A549 (cell line): ENCODE measurements around the gene HNRNPA3. TPM values are rescaled to one million over a fixed set of nuclear protein-coding genes. Genes with fewer than 3 reads are reported as not detected.

Source experiments
- ATAC-seq, 2 experiments: fragments of 200-7000 bp in 1 of 2; fragments of >200 bp in 1 of 2; cut with Nextera tagmentation in 1 of 2; cut with Tn5 transposase in 1 of 2; 3 replicates each; pipeline versions ENCODE4 v1.8.0 to v1.9.1; 2018 to 2020; ENCODE audit warnings: mild to moderate bottlenecking in 1 of 2, moderate library complexity in 1 of 2
- CTCF ChIA-PET: fragments of 300-600 bp; sonication (Branson Sonifier 250); formaldehyde crosslinking; extraction: SDS; loops from one replicate; lab custom pipeline; 2021; ENCODE audit warnings: antibody characterized with exemption, inconsistent platforms; lab: Yijun Ruan, JAX
- POLR2A ChIA-PET: fragments of 350-600 bp; formaldehyde crosslinking; extraction: SDS; loops from one replicate; lab custom pipeline; 2021; ENCODE audit warnings: antibody characterized with exemption, inconsistent platforms; lab: Yijun Ruan, JAX
- DNase-seq, 2 experiments: peaks; one replicate each; pipeline versions ENCODE4 v3.0.0 to v3.0.0-alpha.2; 2011 to 2016; ENCODE audit warnings: low read depth in 1 of 2, low spot score in 1 of 2
- FAIRE-seq: peaks from 2 replicates; lab custom pipeline; 2011; peaks lifted over from hg19 to GRCh38; lab: Jason Lieb, UNC
- H3K27ac ChIP-seq, 2 experiments: fragments of >200 bp; sonication (Bioruptor Twin); formaldehyde crosslinking; 3 replicates each; pipeline ENCODE4 v1.5.1; 2016 to 2017
- H3K4me1 ChIP-seq: fragments of >200 bp; sonication (Bioruptor Twin); formaldehyde crosslinking; 3 replicates; pipeline ENCODE4 v1.6.1; 2016
- H3K4me2 ChIP-seq: fragments of >200 bp; sonication (Bioruptor Twin); formaldehyde crosslinking; 3 replicates; pipeline ENCODE4 v1.6.1; 2016
- H3K4me3 ChIP-seq: fragments of >200 bp; sonication (Bioruptor Twin); formaldehyde crosslinking; 3 replicates; pipeline ENCODE4 v1.5.1; 2016
- H3K9me3 ChIP-seq: fragments of >200 bp; sonication (Bioruptor Twin); formaldehyde crosslinking; 3 replicates; pipeline ENCODE4 v1.6.1; 2016
- BCL3 ChIP-seq: fragments of >200 bp; sonication (Bioruptor Twin); formaldehyde crosslinking; IDR thresholded peaks from 3 replicates; pipeline ENCODE4 v1.6.1; 2016
- CBX8 ChIP-seq: fragments of 200-600 bp; sonication (generic); IDR thresholded peaks from 2 replicates; pipeline ENCODE4 v1.6.1; 2016
- CEBPB ChIP-seq, 2 experiments: fragments of >200 bp in 1 of 2; sonication (Bioruptor Twin) in 1 of 2; formaldehyde crosslinking in 1 of 2; IDR thresholded peaks; 2 replicates each; pipeline ENCODE4 v1.6.1; 2012 to 2016
- CHD2 ChIP-seq: fragments of 150-350 bp; IDR thresholded peaks from 2 replicates; pipeline ENCODE4 v1.6.1; 2014; ENCODE audit warnings: low read length; ENCODE audit not compliant: partially characterized antibody
- CHD4 ChIP-seq: fragments of 200-600 bp; sonication (generic); IDR thresholded peaks from 2 replicates; pipeline ENCODE4 v1.6.1; 2016; ENCODE audit warnings: antibody characterized with exemption, mild to moderate bottlenecking, borderline replicate concordance
- FOSB ChIP-seq: fragments of 250-450 bp; sonication (Bioruptor Pico); IDR thresholded peaks from 2 replicates; pipeline ENCODE4 v1.5.0; 2020; ENCODE audit warnings: mild to moderate bottlenecking, moderate library complexity
- FOSL2 ChIP-seq, 2 experiments: fragments of 450-650 bp in 1 of 2; fragments of >200 bp in 1 of 2; sonication (Bioruptor Twin) in 1 of 2; formaldehyde crosslinking; IDR thresholded peaks; 2 replicates each; pipeline versions ENCODE4 v1.5.0 to v1.6.1; 2016 to 2020; ENCODE audit warnings: mild to moderate bottlenecking in 1 of 2, moderate library complexity in 1 of 2
- FOXS1 ChIP-seq: fragments of 250-450 bp; sonication (Bioruptor Pico); IDR thresholded peaks from 2 replicates; pipeline ENCODE4 v1.5.0; 2020; ENCODE audit warnings: mild to moderate bottlenecking, moderate library complexity
- JUN ChIP-seq, 2 experiments: fragments of >200 bp; sonication (Bioruptor Twin); formaldehyde crosslinking; IDR thresholded peaks; 2 replicates in 1 of 2; 3 replicates in 1 of 2; pipeline ENCODE4 v1.6.1; 2016 to 2017
- JUNB ChIP-seq: fragments of >200 bp; sonication (Bioruptor Twin); formaldehyde crosslinking; IDR thresholded peaks from 2 replicates; pipeline ENCODE4 v1.6.1; 2016
- KDM1A ChIP-seq: fragments of 200-600 bp; sonication (generic); IDR thresholded peaks from 2 replicates; pipeline ENCODE4 v1.6.1; 2016; ENCODE audit warnings: low read depth, mild to moderate bottlenecking
- MAFK ChIP-seq: fragments of 450-650 bp; IDR thresholded peaks from 2 replicates; pipeline ENCODE4 v1.6.1; 2014; ENCODE audit not compliant: partially characterized antibody
- MAX ChIP-seq: IDR thresholded peaks from 2 replicates; pipeline ENCODE4 v1.6.1; 2012
- MAZ ChIP-seq: fragments of 150-350 bp; IDR thresholded peaks from 2 replicates; pipeline ENCODE4 v1.6.1; 2014; ENCODE audit warnings: antibody characterized with exemption, low read depth, low read length, borderline replicate concordance
- MYC ChIP-seq: IDR thresholded peaks from 2 replicates; pipeline ENCODE4 v1.6.1; 2012; ENCODE audit warnings: mild to moderate bottlenecking, inconsistent platforms, low read length, improper control_type of control experiment, borderline replicate concordance
- PBX3 ChIP-seq: IDR thresholded peaks from 2 replicates; pipeline ENCODE4 v1.6.1; 2012
- PHF8 ChIP-seq: fragments of 200-600 bp; sonication (generic); IDR thresholded peaks from 2 replicates; pipeline ENCODE4 v1.6.1; 2016; ENCODE audit warnings: low read depth, mild to moderate bottlenecking, antibody characterized with exemption, moderate library complexity, borderline replicate concordance
- POLR2AphosphoS2 ChIP-seq: conservative IDR thresholded peaks from 2 replicates; pipeline ENCODE4 v1.6.1; 2012; ENCODE audit warnings: low read length, improper control_type of control experiment, inconsistent platforms
- RAD21 ChIP-seq, 2 experiments: fragments of >200 bp in 1 of 2; sonication (Bioruptor Twin) in 1 of 2; formaldehyde crosslinking in 1 of 2; IDR thresholded peaks in 1 of 2; conservative IDR thresholded peaks in 1 of 2; 2 replicates in 1 of 2; 3 replicates in 1 of 2; pipeline ENCODE4 v1.6.1; 2012 to 2018; ENCODE audit warnings: inconsistent platforms in 1 of 2
- RNF2 ChIP-seq: fragments of 200-600 bp; sonication (generic); IDR thresholded peaks from 2 replicates; pipeline ENCODE4 v1.6.1; 2016; ENCODE audit warnings: low read depth, mild to moderate bottlenecking, antibody characterized with exemption, moderate library complexity, borderline replicate concordance
- TFCP2L1 ChIP-seq: fragments of 250-450 bp; sonication (Bioruptor Pico); IDR thresholded peaks from 2 replicates; pipeline ENCODE4 v1.5.0; 2021; ENCODE audit warnings: mild to moderate bottlenecking
- TP53 ChIP-seq: fragments of 250-450 bp; sonication (Bioruptor Pico); IDR thresholded peaks from 2 replicates; pipeline ENCODE4 v1.5.0; 2021; ENCODE audit warnings: mild to moderate bottlenecking, moderate library complexity
- ZNF302 ChIP-seq: fragments of 250-450 bp; sonication (Bioruptor Pico); IDR thresholded peaks from 2 replicates; pipeline ENCODE4 v1.9.0; 2021; ENCODE audit warnings: inconsistent platforms, mild to moderate bottlenecking, moderate library complexity
- WGBS: methylation state at CpG from one replicate; pipeline ENCODE4 v1.1.6; 2017; ENCODE audit errors: missing lambda C conversion rate; 5-methylcytosine and 5-hydroxymethylcytosine counted together
- polyA plus RNA-seq, 4 experiments: library from polyadenylated mRNA; depleted of rRNA in 3 of 4; stranded (reverse); fragments of >200 nt; fragmentation: RNase III in 1 of 4; extraction: RNeasy Plus Mini Kit Qiagen cat#74134 plus additional on column Dnase treatment in 1 of 4; gene quantifications; 2 replicates in 3 of 4; 3 replicates in 1 of 4; pipeline ENCODE4 v1.2.3, GENCODE V29; 2011 to 2017

HNRNPA3 gene
- polyA plus RNA-seq, 2 of the 4 experiments (the other 2 are of a cell fraction), result 357 to 755 TPM

- H3K27ac ChIP-seq, result peak overlapping the region; percentile 24 to 80; a peak in 4 of 6 replicates
- CTCF ChIA-PET, result interaction anchor here (0.9 to 2.7 kb wide), 3 partner anchors 8 to 240 kb away, joined by 3 to 7 read pairs (median 3); no protein-coding TSS in a partner anchor
- no peak for FAIRE-seq
Observed at GRCh38 chr2:177172034-177172880, 40.3 kb upstream of the HNRNPA3 start.

GRCh38 chr2:177174486-177174885, 38.1 kb upstream of the HNRNPA3 start:
- WGBS, result 74% methylated on average over 4 of the region's 4 CpGs
- ATAC-seq, result 0 out of 6 replicates have a peak, but pooled peaks of 1 of the 2 experiments have one; percentile 14
- Histone ChIP-seq H3K27ac (0 out of 6 replicates have a peak overlapping the region, but pooled peaks of 1 of the 2 experiments have one; percentile 16), H3K9me3 (no peaks in the 10 kb centered on the region), H3K4me3 (no peak overlapping the region), H3K4me1 (peaks cover 56% of the 10 kb centered on the region), H3K4me2 (no peak overlapping the region; the same call in 2 of the 3 replicates)
- POLR2A ChIA-PET, result no interaction called here
- no peak for TF ChIP-seq PHF8
- TF ChIP-seq KDM1A, result no peak
- no peak for TF ChIP-seq JUNB
- FAIRE-seq, result no peak
- DNase-seq, result no peak
- CTCF ChIA-PET, result interaction anchor here (1.8 to 2.7 kb wide), 2 partner anchors 10 kb away, joined by 3 to 7 read pairs; no protein-coding TSS in a partner anchor

More at GRCh38 chr2:177172034-177172880, 40.3 kb upstream of the HNRNPA3 start:
- POLR2A ChIA-PET, result interaction anchor here (0.7 kb wide), 1 partner anchor 22 kb away, joined by 10 read pairs; no protein-coding TSS in a partner anchor
- ATAC-seq (peak; percentile 36 to 63; a peak in 4 of 6 replicates), DNase-seq (peak; percentile 58)
- peaks cover 70% of the 10 kb centered on the region for H3K4me1 ChIP-seq
- H3K4me3 ChIP-seq, result no peak overlapping the region
- H3K4me2 ChIP-seq, result peak overlapping the region; percentile 66
- TF ChIP-seq MAX, result peak; percentile 46; the same call in 1 of the 2 replicates
- 0 out of 2 replicates have a peak, but pooled peaks have one; percentile 17 for TF ChIP-seq FOSL2 (IDR thresholded peaks at IDR 0.05)
- TF ChIP-seq FOSL2 (CRISPR knock-in tag; IDR thresholded peaks at IDR 0.05), result peak; percentile 58; the same call in 1 of the 2 replicates
- no peak for TF ChIP-seq RNF2
- H3K9me3 ChIP-seq, result no peaks in the 10 kb centered on the region

GRCh38 chr2:177175917-177176668, 36.5 kb upstream of the HNRNPA3 start:
- no peak overlapping the region for H3K4me2 ChIP-seq
- no peak for DNase-seq
- TF ChIP-seq POLR2AphosphoS2 (no peak), CEBPB (IDR thresholded peaks at IDR 0.05) (no peak), RAD21 (conservative IDR thresholded peaks at IDR 0.05 in 1 of 2, IDR thresholded peaks at IDR 0.05 in 1 of 2) (no peak), JUN (IDR thresholded peaks at IDR 0.05) (no peak), CBX8 (no peak), PHF8 (no peak), TP53 (CRISPR knock-in tag) (no peak), JUNB (no peak), CHD4 (no peak), MAZ (no peak), PBX3 (no peak), MAFK (no peak), FOXS1 (CRISPR knock-in tag) (no peak), TFCP2L1 (CRISPR knock-in tag) (no peak), ZNF302 (no peak), CHD2 (no peak), BCL3 (no peak), MYC (no peak), FOSB (CRISPR knock-in tag) (no peak)
- no peak overlapping the region for H3K4me3 ChIP-seq
- no peaks in the 10 kb centered on the region for H3K9me3 ChIP-seq
- H3K4me1 ChIP-seq, result peaks cover 46% of the 10 kb centered on the region
- FAIRE-seq, result no peak
- CTCF ChIA-PET, result interaction anchor here (3.9 kb wide), 1 partner anchor 12 kb away, joined by 19 read pairs; no protein-coding TSS in a partner anchor
- 81% methylated on average over 7 of the region's 7 CpGs for WGBS
- POLR2A ChIA-PET, result interaction anchor here (1.1 kb wide), 1 partner anchor 36 kb away, joined by 4 read pairs; the partner anchor contains the start of gene HNRNPA3
- peak in 1 of 2 experiments; percentile 21; a peak in 2 of 6 replicates for ATAC-seq
- no peak overlapping the region for H3K27ac ChIP-seq
